HepG2 (cell line): ENCODE measurements around the gene AGFG1.
A peak's percentile ranks its signal among the peaks of the same experiment; 100 is the strongest.

Experiments
- CTCF ChIP-seq: sonication (generic); formaldehyde crosslinking; IDR thresholded peaks from 2 replicates; pipeline ENCODE4 v1.5.0; 2020; ENCODE audit warnings: mild to moderate bottlenecking, missing genetic modification reagents, moderate library complexity
- JUND ChIP-seq: sonication (generic); formaldehyde crosslinking; IDR thresholded peaks from 2 replicates; pipeline ENCODE4 v1.8.0; 2022; ENCODE audit warnings: mild to moderate bottlenecking, missing genetic modification reagents
- ZNF18 ChIP-seq: sonication (generic); formaldehyde crosslinking; IDR thresholded peaks from 2 replicates; pipeline ENCODE4 v1.8.0; 2022; ENCODE audit warnings: mild to moderate bottlenecking, missing genetic modification reagents; ENCODE audit not compliant: insufficient replicate concordance

GRCh38 chr2:227595797-227596196 lies 123.8 kb downstream of the AGFG1 start:
- TF ChIP-seq JUND (CRISPR knock-in tag) (no peak), ZNF18 (CRISPR knock-in tag) (no peak), CTCF (CRISPR knock-in tag) (peak; percentile 20; the same call in 1 of the 2 replicates)
